Left kidney (tissue), 1 donor: ENCODE results near the gene CCR5AS. TPM values are rescaled to one million over a fixed set of nuclear protein-coding genes. Genes with fewer than 3 reads are reported as not detected.

Source experiments
- polyA plus RNA-seq: library from polyadenylated mRNA; unstranded; fragments of 120-200 nt; gene quantifications from one replicate; pipeline ENCODE4 v1.2.1, GENCODE V29; 2013; ENCODE audit not compliant: insufficient read length

CCR5AS gene

Other genes with a start within 250 kb of the CCR5AS start
- 2.0 TPM for gene CCR1, start 198.8 kb downstream of the CCR5AS start, polyA plus RNA-seq
- not detected for gene CCR3, start 164.6 kb downstream of the CCR5AS start, polyA plus RNA-seq
- gene CCR2, start 53.0 kb downstream of the CCR5AS start, polyA plus RNA-seq: 1.1 TPM
- 0.33 TPM for gene CCR5, start 36.1 kb downstream of the CCR5AS start, polyA plus RNA-seq
- 1.2 TPM for gene CCRL2, start 193 bp upstream of the CCR5AS start, polyA plus RNA-seq
- 1.7 TPM for gene LTF, start 57.8 kb upstream of the CCR5AS start, polyA plus RNA-seq
- not detected for gene RTP3, start 90.9 kb upstream of the CCR5AS start, polyA plus RNA-seq
- 1.8 TPM for gene LRRC2, start 159.2 kb upstream of the CCR5AS start, polyA plus RNA-seq
- gene FAM240A, start 205.5 kb upstream of the CCR5AS start, polyA plus RNA-seq: not detected